ENCODE results near the gene IL1RL1.
A peak's percentile ranks its signal among the peaks of the same experiment; 100 is the strongest.

The IL1RL1 gene

DNA sequence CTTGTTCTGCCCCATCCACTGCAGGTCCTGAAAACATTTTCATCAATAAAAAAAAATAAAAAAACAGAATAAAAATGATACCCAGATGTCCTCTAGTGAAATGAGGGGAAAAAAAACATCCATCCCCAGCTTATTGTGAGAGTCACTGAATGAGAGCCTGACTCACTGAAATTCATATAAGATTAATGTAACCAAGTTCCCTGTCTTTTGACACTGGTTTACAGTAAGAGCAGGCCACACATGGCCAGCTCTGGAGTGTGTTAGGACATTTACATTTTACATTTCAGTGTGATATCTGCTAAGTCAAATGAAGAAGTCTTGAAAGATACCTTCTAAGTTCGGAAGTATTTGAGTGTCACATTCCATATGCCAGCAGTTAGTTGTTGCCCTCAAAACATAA lies 23.1 kb downstream of the IL1RL1 start:
- DNase-seq (ENCODE audit: extremely low read depth in 1 of 2, low read depth in 1 of 2), result no peak

DNA sequence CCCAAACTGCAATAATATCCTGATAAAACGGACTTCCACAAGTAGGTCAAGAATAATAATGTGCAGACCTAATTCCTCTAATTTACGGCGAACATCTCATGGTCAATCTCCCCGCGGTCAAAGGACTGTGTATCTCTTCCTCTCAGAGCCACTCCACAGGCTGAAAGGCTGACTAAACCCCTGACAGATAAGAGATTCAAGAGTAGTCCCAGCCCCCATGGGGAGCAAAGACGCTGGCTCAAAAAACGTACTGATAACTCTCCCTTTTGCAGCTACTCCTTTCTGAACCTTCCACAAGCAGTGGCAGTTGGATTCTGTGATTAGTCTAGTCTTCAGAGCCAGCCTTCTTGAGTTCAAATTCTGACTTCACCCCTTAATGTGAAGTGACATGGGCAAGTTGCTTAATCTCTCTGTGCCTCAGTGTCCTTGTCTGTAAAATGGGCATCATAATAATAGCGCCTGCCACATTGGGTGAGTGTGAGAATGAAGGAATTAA lies 24.6 kb downstream of the IL1RL1 start:
- DNase-seq (ENCODE audit: extremely low read depth in 1 of 2, low read depth in 1 of 2), result no peak

DNA sequence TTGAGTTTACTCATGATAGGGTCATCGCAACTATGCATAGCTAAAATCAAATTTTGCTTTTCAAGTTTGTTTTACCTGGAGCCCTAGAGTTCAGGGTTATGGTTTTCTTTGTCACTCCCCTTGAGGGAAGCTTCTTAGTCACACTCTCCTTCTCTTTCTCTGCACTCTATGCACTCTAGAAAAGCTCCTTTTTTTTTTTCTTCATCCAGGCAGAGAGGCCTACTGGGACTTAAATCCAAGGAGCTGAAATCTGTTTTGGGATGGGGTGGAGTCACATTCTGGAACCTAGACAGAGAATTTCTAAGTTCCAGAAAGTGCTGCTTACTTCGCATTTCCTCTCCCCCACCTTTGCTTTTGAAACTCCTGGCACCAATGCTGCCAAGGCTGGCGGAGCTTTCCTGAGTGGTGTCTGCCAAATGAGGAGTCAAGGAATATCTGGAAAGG lies 25.2 kb downstream of the IL1RL1 start:
- DNase-seq (ENCODE audit: extremely low read depth in 1 of 2, low read depth in 1 of 2), result no peak

DNA sequence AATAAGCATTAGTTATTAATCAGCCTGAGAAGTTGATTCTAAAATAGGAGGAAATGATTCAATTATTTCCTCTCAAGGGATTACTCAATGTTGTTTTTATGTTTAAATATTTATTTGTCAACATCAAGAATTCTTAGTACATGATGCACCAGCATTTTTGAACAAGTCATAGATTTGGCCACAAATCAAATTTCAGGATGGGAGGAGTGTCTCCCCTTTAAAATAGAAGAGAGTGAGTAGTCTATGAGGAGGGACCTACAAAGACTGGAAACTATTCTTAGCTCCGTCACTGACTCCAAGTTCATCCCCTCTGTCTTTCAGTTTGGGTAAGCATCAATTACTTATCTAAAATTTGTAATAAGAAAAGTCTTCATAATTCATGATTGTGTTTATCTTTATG lies 25.6 kb downstream of the IL1RL1 start:
- no peak for DNase-seq (ENCODE audit: extremely low read depth in 1 of 2, low read depth in 1 of 2)

DNA sequence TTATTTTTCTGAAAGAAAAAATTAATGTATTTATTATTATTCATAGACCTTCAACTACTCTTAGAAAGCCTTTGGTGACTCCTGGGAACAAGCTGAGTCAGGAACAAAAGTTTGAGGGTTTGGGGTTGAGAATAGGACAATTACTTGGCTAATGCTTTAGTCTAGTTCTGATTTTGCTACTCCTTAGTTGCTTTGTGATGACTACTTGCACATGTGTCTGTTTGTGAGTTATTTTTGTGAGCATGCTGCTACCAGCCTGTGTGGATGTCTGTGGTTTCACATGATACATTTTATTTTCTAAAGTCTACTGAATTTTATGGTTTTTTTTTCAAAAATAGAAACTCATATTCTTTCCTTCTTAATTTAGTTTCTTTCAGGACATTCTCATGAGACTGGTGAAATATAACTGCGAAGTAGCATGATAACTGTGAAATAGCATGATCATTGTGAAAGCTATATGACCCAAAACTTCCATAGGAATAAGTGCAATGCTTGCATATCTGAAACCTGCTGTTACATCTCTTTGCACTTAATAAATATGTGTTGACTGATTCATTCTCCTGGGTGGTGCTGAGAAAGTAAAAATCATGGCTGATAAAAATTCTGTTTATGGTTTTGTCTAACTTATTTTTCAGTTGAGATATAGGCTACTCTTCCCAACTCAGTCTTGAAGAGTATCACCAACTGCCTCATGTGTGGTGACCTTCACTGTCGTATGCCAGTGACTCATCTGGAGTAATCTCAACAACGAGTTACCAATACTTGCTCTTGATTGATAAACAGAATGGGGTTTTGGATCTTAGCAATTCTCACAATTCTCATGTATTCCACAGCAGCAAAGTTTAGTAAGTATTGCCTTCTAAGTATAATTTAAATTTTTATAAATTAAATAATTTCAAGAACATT lies 26.4 kb downstream of the IL1RL1 start:
- no peak for DNase-seq (ENCODE audit: extremely low read depth in 1 of 2, low read depth in 1 of 2)

DNA sequence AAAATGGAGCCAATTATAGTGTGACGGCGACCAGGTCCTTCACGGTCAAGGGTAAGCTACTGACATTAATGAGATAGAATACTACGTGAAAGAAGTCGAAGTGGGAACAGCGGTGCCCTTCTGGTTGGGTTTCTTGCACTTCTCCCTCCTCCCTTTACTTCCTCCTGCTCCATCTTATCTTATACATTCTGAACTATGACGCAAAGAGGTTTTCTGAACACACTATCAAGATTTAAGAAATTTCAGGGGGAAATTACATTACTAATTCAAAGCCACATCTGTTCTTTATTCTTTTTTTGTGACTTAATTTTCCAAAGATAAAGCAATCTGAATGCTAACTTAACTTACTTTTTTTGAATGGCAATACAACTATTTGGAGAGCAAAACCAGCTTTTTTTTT lies 29.4 kb downstream of the IL1RL1 start:
- DNase-seq (ENCODE audit: extremely low read depth in 1 of 2, low read depth in 1 of 2), result no peak

DNA sequence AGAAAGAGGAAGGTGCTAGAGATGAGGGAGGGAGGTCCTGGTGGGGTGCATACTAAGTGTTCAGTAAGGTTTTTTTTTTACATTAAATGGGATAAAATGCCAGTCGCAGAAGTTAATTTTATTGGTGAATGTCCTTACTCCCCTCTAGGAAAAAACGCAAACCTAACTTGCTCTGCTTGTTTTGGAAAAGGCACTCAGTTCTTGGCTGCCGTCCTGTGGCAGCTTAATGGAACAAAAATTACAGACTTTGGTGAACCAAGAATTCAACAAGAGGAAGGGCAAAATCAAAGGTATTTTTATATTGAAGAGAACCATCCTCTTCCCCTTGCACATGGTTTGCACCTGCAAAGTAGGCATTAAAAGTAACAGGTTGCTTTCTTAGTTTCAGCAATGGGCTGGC lies 31.5 kb downstream of the IL1RL1 start:
- DNase-seq (ENCODE audit: extremely low read depth in 1 of 2, low read depth in 1 of 2), result no peak

DNA sequence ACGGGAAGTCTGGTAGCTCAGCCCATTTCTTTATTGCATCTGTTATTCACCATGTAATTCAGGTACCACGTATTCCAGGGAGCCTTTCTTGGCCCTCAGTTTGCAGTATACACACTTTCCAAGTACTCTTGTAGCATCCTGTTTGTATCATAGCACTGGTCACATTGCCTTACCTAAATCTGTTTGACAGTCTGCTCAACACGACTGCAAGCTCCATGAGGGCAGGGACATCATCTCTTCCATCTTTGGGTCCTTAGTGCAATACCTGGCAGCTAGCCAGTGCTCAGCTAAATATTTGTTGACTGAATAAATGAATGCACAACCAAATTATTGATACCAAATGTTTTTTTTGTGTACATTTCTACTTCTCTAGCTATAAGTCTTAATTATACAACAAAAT lies 33.0 kb downstream of the IL1RL1 start:
- no peak for DNase-seq (ENCODE audit: extremely low read depth in 1 of 2, low read depth in 1 of 2)

DNA sequence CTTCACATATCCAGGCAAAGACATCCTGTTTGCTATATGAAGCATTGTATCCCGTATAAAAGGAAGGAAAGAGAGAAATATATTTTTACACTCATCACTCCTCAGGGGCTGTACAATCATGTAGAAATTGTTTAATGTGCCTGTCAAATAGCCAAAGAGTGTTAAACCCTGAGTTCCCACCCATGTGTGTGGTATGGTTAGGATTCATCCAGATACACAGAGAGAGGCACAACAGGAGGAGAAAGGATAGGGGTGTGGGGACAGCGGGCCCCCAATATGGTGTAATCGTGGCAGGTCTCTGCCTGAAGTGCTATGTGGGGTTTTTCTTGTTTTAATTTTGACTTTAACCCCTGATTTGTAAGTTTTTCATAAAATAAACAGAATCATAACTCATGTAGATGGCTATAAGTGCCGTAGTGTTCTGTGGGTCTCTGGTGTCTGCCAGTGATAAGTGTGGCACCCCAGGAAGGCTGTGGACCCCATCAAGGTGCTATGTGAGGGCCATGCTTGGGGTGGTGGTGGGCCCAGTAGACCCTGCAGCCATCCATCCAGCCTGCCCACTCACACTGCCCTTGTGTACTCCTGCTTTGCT lies 34.1 kb downstream of the IL1RL1 start:
- DNase-seq (ENCODE audit: extremely low read depth in 1 of 2, low read depth in 1 of 2), result no peak

DNA sequence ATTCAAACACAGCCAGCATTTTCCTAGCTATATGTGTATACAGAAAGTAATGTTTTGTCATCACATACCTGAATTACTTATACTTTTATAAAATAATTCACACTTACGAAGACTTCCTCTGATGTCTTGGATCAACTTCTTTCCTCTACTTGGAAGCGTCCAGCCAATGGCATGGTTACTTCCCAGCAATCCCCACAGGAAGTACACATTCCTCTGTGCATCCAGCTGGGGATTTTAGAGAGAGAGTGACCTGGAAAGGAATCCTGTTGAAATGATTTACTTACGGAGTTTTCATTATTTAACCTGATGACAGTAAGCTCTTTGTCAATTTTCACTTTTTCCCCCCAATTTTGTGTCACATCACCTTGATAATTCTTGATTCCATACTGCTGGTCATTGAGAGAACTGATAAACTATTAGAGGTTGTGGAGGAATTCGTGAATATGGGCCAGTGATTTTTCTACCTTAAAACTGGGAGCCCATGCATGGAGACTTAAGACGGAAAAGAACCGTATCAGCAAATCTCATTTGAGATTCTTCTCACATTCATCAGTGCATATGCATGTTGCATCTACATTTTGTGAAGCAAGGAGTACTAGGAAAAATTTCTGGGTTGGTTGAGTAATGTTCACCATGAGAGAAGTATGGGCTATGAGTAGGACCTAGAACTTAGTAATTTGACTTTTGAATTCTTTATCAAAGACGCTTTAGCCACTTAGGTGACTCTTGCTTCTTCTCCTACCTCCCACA lies 35.2 kb downstream of the IL1RL1 start:
- DNase-seq (ENCODE audit: extremely low read depth in 1 of 2, low read depth in 1 of 2), result no peak

DNA sequence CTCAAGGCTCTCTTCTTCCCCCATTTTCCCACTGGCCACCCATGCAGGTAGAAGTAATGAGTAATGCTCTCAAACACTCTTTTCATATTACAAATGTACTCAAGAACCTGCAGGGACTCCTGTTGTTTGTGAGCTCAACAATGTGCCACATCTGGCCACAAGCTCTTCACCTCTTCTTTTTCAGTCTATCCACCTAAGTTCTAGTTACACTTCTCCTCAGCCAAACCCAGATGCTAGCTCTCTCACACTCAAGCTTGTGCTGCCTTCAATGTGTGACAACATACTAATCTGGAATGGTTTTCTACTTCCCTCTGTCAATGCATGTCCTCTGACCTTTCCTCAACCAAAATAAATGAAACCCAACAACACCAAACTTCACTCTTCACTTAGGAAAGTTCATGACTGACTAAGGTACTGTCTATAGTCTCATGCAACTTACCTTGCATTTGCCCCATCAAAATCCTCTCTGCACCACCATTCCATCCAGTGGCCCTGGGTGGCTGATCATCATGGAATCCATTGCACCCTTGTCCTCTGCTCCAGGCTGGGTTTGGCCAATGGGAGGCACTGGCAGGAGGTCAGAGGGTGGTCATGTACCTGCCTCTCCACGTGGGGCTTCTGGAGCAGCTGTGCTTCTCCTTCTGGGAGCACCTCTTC lies 38.9 kb downstream of the IL1RL1 start:
- DNase-seq (ENCODE audit: extremely low read depth in 1 of 2, low read depth in 1 of 2), result no peak

DNA sequence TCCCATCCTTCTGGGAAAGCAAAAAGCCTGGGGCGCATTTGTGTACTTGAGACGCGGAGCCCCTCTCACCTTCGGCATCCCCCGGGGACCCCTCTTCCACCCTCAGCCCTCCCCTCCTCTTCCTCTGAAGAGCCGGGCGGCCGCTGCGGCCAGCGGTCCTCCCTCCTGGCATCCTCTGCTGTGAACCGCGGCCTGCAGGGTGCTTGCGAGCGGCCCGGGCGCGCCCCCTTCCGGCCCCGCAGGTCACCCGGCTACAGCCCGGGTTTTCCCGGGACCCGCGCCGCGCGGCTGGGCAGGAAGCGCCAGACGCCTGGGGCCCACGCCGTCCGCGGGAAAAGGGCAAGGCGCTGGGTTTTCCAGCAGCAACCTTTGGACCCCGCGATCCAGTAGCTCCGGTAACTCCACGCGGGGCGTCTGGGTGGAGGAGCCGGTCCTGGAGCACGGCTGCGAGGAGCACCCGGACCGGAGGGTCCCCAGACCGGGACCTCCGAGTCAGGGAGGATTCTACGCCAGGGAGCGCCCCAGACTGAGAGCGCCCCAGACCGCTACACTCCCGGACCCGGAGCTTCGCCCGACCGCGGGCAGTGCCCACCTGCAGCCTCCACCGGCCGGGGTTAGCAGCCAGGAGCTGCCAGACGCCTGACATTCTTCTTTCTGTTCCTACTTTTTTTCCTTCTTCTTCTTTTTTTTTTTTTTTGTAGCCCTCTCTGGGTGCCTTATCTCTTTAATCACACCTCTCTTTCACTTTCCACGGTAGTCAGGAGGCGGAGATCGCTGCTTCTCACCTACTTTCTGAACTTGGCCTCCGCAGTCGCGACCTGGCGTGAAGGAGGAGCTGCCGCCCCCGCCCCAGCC lies 44.4 kb downstream of the IL1RL1 start, which contains the start of gene IL18R1:
TSS of gene IL18R1 (plus strand) at position 271 of the 855 bp plus-strand sequence. CDS start 6,865 bp downstream, outside the sequence.
- peak; percentile 58 to 60 for DNase-seq (ENCODE audit: extremely low read depth in 1 of 2, low read depth in 1 of 2)

DNA sequence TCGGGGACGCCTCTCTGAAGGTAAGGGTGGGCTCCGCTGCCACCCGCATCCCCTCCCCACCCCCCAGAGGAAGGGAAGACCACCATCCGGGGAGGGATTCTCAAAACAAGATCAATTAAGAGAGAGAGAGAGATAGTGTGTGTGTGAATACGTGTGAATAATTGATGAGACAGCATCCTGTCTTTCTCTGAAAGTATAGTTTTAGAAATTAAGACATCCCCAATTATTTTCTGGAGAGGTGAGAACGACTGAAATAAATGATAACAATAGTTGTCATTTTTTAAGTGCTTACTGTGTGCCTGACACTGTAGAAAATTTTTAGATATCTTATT lies 45.0 kb downstream of the IL1RL1 start:
- DNase-seq (ENCODE audit: extremely low read depth in 1 of 2, low read depth in 1 of 2), result no peak

DNA sequence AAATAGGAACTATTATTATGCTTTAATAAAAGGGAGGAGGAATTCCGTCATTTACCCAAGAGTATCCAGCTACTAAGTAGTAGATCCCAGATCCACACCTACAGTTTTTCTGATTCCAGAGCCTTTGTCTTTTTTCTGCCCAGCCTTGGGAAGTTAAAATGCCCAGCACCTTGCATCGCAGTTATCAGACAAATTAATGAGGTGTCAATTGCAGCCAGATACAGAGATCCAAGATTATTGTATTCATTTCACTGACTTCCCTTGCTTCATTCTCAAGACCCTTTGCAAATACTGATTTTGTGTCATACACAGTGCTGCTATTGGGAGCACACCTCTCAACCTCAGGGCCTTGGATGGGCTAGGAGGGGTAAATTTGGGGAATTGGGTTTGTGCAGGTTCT lies 45.4 kb downstream of the IL1RL1 start:
- DNase-seq (ENCODE audit: extremely low read depth in 1 of 2, low read depth in 1 of 2), result no peak

DNA sequence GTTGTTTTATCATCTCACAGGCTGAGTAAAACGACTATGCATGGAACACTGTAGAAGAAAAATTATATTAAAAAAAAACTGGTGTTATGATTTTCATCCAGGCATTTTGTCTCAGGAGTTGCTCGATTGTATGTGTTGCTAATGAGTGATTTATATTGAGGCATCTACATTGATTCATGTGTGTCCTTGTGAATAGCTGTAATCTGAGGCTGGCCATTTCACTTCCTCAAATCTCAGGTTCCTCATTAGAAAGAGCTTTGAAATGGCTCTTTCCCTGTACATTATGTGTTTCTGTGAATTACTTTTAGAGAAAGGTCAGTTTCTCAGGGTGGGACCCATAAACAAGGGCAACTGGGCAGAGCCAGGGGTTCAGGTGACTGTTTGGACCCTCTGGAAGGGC lies 46.6 kb downstream of the IL1RL1 start:
- no peak for DNase-seq (ENCODE audit: extremely low read depth in 1 of 2, low read depth in 1 of 2)

DNA sequence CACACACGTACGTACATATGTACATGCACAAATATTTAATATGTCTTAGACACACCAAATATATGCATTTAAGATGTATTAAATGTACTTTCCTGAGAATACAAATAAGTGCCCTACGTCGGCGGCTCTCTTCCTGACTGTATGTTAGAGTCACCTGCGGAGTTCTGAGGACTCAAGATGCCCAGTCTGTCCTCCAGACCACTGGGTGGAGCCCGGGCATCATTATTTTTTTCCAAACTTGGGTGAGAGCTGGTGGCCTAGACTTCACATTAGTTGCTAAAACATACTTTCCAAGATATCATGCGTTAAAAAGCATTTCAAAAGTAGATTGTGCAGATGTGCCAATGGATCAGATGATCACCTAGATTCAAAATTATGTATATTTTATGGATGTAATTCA lies 47.1 kb downstream of the IL1RL1 start:
- DNase-seq (ENCODE audit: extremely low read depth in 1 of 2, low read depth in 1 of 2), result no peak

DNA sequence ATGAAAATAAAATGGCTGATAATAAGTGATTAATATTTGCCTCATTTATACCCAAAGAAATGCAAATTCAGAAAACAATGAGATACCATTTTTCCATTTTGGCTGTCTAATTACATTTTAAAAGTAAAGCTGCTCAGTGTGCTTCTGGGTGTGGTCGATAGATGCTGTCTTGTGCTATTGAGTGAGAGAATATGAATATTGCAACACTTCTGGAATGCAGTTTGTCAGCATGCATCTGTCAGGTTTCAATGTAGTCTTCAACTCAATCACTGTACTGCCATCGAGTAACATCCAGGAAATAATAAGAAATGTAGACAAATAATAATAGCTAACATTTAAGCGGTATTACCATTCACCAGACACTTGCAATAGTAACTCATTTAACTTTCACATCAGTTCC lies 48.2 kb downstream of the IL1RL1 start:
- no peak for DNase-seq (ENCODE audit: extremely low read depth in 1 of 2, low read depth in 1 of 2)

DNA sequence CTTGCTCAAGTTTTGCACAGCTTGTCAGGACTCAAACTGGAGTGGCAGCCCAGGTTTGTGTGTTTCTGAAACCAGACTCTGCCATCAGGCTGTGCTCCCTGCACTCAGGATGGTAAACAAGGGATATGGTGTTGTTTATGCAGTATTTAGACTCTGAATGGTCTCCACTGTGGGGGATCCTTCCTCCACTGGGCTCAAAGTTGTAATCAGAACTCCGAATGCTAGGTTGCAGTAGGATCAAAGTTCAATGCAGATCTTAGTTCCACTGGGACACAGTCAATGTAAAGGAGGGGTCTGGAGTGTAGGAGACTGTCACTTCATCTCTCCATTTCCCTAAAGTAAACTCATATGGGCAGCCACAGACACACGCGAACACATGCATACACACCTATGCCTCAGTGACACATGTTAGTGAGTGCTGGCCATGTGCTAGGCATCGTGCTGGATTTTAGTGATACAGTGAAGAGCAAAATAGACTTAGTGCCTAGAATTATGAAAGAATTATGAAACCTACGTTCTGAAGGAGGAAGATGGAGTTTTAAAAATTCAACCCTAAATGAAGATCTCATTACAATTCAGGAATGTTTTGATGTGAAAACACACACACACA lies 50.4 kb downstream of the IL1RL1 start:
- no peak for DNase-seq (ENCODE audit: extremely low read depth in 1 of 2, low read depth in 1 of 2)

DNA sequence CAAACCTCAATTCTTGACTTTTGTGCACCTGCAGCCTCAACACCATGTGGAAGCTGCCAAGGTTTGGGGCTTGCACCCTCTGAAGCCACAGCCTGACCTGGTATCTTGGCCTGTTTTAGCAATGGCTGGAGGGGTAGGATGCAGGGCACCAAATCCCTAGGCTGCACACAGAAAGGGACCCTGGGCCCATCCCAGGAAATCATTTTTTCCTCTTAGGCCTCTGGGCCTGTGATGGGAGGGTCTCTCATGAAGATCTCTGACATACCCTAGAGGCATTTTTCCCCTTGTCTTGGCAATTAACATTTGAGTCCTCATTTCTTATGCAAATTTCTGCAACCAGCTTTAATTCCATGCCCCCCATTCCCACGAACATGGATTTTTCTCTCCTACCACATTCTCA lies 54.4 kb downstream of the IL1RL1 start:
- no peak for DNase-seq (ENCODE audit: extremely low read depth in 1 of 2, low read depth in 1 of 2)

Measured in stimulated activated CD8-positive, alpha-beta memory T cell treated with anti-CD3 and anti-CD28 coated beads, Interleukin-7, amount 100 ng/mL, for 48 hours (primary cell).